Breast epithelium (tissue), 3 donors: ENCODE measurements around the gene ZNF835.

Experiments
- CTCF ChIP-seq, 3 donors: fragments of 450-650 bp; IDR thresholded peaks; one replicate each; pipeline ENCODE4 v1.5.1; 2016 to 2017; ENCODE audit warnings: antibody characterized with exemption in 3 of 3, mild to moderate bottlenecking in 3 of 3, moderate library complexity in 3 of 3
- POLR2AphosphoS5 ChIP-seq, 3 donors: sonication (generic); formaldehyde crosslinking; IDR thresholded peaks; one replicate each; pipeline ENCODE4 v1.6.1; 2017; ENCODE audit warnings: antibody characterized with exemption in 3 of 3

GRCh38 chr19:56619121-56619520 is 52.4 kb downstream of the ZNF835 start:
- TF ChIP-seq POLR2AphosphoS5 (IDR thresholded peaks at IDR 0.05) (no peak), CTCF (IDR thresholded peaks at IDR 0.05) (no peak)
